Measurements from ENCODE around the gene PHKA1.

DNA sequence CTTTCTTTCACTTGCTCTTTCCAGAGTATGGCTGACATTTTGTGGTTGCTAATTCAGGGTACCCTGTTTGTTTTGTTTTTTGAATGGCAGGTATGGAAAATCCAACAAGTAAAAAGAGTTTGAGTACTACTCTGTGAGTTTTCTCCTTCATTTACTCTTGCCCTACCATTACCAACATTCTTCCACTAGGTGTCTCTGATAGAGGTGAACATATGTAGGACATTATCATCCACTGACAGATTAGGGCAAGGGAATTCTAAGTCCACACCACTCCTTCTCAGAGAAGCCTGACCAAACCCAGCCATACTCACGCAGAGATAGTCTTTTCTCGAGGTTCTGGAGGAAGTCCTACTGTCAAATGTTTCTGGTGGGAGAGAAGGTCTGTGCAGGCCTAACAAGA is 104.8 kb downstream of the PHKA1 start:
- TF ChIP-seq, protein P1, sequence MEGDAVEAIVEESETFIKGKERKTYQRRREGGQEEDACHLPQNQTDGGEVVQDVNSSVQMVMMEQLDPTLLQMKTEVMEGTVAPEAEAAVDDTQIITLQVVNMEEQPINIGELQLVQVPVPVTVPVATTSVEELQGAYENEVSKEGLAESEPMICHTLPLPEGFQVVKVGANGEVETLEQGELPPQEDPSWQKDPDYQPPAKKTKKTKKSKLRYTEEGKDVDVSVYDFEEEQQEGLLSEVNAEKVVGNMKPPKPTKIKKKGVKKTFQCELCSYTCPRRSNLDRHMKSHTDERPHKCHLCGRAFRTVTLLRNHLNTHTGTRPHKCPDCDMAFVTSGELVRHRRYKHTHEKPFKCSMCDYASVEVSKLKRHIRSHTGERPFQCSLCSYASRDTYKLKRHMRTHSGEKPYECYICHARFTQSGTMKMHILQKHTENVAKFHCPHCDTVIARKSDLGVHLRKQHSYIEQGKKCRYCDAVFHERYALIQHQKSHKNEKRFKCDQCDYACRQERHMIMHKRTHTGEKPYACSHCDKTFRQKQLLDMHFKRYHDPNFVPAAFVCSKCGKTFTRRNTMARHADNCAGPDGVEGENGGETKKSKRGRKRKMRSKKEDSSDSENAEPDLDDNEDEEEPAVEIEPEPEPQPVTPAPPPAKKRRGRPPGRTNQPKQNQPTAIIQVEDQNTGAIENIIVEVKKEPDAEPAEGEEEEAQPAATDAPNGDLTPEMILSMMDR (conservative IDR thresholded peaks at IDR 0.05) = peak; percentile 43; the same call in 1 of the 2 replicates
- TF ChIP-seq EZH2 (IDR thresholded peaks at IDR 0.05; ENCODE audit: low read depth) = no peak
